HG03378 (cell line): ENCODE data around the gene DOCK8.

Experiments
- ATAC-seq: cut with Tn5 transposase; IDR thresholded peaks from one replicate; pipeline ENCODE4 v1.9.1; 2021; ENCODE audit warnings: mild to moderate bottlenecking, moderate library complexity; ENCODE audit not compliant: unreplicated experiment

The DOCK8 gene

DNA sequence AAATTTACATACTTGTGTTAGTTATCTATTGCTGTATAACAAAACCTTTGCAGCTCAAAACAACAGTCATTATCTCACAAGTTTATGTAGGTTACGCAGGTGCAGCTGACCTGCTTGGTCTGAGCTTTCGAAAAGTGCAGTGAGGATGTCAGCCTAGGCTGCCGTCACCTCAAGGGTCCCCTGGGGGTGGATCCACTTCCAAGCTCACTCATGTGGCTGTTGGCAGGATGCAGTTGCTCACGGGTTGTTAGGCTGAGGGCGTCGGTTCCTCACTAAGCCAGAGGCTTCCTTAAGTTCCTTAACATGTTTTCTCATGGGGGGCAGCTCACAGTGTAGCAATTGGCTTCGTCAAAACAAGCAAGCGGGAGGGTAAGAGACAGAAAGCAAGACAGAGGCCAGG is 139.8 kb downstream of the DOCK8 start:
- no peak for ATAC-seq

DNA sequence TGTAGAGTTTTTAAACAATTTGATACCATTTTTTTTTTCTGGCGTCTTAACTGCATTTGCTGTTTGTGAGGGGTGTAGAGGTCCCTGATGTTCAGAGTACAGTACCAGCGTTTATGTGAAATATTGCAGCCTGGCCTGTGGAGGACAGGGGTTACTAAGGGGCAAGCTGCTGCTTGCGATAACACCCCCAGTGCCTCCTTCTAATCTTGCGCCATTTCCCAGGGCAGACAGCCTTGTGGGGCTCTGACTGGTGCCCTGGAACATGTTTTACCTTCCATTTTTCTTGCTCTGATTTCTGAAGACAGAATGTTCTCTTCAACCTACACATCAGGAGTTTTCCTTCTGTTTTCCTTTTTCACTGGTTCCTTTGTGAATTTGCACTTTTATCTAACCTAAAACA is 142.9 kb downstream of the DOCK8 start:
- no peak for ATAC-seq

DNA sequence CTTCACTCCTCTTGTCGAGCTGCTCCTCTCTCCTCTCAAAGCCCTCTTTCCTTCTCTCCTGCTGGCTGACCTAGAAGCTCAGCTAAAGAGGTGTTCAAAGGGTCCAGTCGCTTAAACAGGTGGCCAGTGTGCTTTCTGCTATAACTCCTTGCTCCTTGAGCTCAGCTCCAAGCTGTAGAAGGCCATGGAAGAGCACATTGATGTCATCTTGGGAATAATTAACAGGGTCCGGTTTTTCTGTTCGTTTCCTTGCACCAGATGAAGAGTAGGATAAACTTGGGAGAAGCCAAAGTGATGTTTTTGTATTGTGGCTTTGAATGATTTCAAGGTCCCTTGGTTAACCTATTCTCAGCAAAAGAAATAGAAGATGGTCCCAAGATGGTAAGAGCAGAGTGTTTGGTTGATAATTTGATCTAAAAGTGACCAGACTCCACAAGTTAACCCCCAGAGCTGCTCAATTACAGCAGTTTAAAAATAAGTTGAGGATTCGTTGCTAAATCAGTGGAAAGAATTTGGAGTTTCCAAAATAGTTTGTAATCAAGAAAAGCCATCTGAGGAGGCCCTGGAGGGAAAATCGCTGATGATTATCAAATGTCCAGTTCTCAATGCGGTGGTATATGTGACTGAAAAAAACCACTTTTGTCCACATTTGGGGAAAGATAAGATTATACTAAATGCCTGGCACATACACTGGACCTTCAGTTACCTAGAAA is 148.1 kb downstream of the DOCK8 start:
- no peak for ATAC-seq

DNA sequence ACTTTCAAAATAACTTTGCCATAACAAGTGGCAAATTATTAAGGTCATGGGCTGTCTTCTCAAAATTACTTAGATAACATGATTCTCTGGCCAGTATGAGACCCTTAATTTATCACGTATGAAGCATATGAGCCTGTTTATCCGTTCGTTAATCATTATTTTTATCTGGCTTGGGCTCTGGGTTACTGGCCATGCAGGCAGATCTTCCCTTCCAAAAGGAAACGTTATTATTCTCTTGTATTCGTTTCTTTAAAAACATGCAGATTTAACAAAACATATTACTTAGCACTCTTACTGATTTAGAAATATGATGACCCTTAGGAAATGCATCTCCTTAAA is 148.6 kb downstream of the DOCK8 start:
- ATAC-seq: no peak

DNA sequence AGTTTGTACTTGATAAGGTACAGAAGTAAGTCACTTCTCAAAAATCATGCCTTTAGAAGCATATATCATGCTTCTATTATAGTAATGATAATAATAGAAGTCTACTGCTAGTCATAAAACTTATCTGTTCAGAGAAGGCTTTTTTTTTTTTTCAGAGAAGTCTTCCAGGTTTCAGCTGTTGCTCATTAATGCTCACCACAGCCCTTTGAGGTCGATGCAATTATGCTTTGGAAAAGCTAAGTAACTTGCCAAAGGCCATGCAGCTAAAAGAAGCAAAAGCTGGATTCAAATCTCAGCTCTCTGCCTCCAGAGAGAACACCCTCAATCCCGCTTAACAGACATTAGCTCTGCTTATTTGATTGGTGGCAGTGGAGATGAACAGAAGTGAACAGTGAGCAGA is 150.8 kb downstream of the DOCK8 start:
- ATAC-seq: no peak

DNA sequence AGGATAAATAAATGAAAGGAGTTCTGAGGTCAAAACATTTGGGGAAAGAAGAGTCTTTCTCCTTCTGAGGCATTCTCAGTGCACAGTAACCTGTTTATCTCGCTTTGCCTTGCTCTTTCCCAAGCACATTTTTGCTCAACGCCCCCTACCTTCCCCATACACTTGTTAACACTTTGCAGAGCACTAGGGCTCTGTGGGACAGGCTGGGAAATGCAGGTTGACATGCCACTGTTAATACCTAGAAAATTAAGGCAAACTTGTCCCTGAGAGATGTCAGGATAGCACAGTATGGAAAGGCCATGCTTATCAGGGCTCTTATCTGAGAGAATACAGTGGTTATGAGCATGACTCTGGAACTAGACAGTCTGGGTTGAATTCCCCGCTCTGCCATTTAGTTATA is 152.0 kb downstream of the DOCK8 start:
- ATAC-seq: no peak

DNA sequence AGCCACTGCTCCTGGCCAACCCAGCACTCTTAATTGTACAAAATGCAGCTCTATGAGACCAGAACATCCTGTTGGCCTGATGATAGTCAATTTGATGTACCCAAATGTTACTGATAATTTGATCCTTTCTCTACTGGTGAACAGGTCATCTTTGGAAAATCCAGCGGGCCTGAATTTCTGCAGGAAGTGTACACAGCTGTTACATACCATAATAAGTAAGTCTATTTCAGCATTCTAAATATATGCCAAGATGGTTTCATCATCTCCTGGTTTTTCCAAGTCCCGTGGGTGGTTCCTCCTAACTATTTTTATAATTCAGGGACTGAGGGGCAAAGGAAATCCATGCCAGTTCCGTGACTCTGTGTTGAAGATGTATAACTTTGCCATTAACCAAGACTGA is 155.4 kb downstream of the DOCK8 start:
- no peak for ATAC-seq

DNA sequence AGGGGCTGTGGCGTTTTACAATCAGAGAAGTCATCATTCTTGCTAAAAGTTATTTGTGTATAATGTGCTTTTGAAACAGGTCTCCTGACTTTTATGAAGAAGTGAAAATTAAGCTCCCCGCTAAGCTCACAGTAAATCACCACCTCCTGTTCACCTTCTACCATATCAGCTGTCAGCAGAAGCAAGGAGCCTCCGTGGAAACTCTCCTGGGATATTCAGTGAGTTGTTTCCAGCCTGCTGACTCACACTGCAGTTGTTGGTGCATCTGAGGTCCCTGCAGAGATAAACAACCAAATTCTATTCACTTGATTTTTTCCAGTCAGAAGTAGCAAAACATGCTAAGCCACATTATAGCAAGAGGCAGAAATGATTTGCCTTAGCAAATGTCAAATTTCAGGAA is 156.7 kb downstream of the DOCK8 start:
- no peak for ATAC-seq

DNA sequence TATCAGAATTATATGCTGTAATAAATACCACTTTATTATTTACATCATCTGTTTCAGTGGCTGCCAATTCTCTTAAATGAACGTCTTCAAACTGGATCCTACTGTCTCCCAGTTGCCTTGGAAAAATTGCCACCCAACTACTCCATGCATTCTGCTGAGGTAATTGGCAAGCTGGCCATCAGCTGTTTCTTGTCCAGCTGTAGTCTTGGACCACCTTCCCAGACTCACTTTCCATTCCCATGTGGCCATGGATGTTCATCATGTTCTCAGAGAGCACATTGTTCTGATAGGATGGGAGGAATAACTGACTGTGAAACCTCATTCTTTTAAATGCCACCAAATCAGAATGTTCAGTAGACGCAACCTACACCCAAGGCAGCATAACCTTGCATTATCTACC is 157.5 kb downstream of the DOCK8 start:
- no peak for ATAC-seq

DNA sequence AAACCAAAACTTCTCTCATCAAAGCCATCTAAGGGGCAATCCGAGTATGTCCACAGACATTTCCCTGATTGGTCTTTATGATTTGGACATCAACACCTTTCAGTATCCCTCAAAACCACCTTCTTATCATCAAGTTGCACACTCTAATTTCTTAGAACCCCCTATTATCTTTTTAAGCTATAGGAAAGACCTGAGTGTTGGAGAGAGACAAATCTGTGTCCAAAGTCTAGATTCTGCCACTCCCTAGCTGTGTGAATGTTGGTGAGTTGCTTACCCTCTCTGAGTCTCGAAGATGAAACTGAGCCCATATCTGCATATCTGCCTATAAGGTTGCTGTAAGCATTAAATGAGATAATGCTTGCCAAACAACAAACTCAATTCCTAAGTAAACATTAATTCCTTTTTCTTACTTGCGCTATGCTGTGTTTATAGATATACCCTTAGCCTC is 159.1 kb downstream of the DOCK8 start:
- no peak for ATAC-seq

DNA sequence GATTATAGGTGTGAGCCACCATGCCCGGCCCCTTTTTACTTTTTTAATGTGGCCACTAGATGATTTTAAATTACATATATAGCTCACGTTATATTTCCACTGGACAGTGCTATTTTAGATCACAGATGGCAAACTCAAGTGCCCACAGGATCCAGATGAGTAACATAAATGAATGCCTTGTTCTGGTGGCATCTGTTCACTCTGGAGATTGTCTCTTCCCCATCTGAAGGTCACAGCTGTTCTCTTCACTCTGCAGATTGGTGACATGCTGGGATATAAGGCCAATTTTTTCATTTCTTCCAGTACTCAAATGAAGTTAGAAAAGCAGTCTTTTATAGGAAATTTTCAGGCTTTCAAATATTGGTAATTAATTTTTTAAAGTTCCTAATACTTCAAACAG is 160.1 kb downstream of the DOCK8 start:
- no peak for ATAC-seq

DNA sequence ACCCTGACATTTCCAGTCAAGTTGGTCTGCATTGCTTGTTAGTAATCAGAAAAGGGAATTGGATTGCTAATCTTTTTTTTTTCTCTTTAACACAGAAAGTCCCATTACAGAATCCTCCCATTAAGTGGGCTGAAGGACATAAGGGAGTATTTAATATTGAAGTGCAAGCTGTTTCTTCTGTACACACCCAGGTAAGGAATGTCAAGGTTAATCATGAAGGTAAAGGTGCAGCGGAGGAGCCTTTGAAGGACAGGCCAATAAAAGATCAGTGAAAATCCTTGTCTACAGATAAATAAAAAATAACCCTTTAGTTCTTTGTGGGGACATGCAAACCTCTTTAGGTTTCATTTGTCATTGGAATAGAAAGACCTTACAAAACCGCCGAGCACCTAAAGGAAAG is 161.4 kb downstream of the DOCK8 start:
- ATAC-seq: no peak

DNA sequence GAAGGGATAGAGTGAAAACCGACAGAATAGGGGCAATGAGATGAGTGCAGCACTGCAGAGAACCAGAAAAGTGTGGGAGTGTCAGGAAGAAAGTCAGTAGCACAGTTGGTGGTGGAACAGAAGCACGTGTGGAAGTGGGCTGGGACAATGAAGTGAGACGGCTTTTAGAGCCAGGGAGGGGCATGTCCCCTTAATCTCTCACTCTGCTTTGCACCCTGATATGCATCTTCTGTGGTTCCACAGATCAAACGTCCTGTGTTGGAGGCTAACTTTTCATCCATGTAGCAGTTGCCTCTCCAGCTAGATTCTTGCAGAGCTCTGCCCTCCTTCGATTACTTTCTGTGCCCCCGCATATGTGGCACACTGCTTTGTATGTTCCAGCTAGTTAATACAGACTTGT is 163.6 kb downstream of the DOCK8 start:
- no peak for ATAC-seq

DNA sequence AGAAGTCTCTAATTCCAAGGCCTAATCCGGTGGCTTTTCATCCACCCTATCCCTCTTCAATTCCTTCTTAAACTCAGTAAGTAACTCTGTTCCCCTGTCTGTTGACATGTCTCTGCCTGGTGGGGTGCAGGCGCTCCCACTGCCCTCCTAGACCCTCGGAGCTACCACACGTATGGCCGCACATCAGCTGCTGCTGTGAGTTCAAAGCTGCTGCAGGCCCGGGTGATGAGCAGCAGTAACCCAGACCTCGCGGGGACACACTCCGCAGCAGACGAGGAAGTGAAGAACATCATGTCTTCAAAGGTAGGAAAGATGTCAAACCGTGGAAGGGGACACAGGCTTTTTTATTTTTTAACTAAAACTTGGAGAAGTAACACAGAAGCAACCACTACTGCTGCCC is 167.7 kb downstream of the DOCK8 start:
- no peak for ATAC-seq

DNA sequence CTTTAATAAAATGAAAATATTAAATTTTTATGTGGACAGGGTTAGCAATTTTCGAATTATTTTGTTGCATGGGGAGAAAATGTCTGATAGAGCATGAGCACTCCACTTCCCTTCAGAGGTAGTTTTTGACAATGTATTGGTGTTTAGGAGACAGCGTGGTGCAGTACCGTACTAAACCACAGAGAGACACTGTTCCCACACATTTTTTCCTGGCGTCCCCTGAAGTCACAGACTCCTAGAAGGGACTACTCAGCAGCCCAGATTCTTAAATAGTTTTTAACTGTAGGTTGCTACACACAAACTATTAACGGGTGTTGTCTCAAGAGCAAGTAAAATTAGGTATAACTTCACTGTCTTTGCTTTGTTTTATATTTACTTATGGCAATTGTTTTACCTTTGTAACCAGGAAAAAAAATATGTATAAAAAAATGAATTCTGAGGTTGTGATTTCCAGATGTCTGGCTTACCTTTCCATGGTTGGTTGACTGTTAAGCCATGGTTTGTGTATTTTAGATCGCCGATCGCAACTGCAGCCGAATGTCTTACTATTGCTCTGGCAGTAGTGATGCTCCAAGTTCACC is 171.2 kb downstream of the DOCK8 start:
- no peak for ATAC-seq

DNA sequence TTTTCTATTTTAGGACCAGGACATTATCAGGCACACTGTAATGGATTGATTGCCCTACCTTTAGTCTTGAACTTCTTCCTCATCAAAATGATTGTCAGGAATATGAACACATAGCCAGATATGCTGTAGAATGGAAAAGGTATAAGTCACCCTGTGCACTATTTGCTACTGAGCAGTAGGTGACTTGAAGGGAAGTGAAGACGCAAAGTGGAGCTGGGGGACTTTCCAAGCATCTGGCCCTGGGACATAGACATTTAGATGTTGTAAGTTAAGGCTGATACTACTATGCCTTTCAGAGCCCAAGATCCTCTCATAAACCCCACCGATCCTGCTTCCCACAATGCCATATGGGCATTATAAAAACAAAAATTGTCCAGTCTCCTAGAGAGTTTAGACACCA is 174.5 kb downstream of the DOCK8 start:
- ATAC-seq: no peak

DNA sequence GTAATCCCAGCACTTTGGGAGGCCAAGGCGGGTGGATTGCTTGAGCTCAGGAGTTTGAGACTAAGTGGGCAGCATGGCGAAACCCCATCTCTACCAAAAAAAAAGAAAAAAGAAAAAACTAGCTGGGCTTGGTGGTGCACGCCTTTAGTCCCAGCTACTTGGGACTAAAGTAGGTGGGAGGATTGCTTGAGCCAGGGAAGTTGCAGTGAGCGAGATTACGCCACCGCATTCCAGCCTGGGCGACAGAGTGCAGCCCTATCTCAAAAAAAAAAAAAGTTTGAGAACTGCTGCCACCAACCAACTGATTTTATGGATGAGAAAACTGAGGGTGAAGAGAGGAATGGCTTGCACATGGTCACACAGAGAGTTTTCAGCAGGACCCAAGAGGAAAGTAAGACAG is 175.1 kb downstream of the DOCK8 start:
- no peak for ATAC-seq

DNA sequence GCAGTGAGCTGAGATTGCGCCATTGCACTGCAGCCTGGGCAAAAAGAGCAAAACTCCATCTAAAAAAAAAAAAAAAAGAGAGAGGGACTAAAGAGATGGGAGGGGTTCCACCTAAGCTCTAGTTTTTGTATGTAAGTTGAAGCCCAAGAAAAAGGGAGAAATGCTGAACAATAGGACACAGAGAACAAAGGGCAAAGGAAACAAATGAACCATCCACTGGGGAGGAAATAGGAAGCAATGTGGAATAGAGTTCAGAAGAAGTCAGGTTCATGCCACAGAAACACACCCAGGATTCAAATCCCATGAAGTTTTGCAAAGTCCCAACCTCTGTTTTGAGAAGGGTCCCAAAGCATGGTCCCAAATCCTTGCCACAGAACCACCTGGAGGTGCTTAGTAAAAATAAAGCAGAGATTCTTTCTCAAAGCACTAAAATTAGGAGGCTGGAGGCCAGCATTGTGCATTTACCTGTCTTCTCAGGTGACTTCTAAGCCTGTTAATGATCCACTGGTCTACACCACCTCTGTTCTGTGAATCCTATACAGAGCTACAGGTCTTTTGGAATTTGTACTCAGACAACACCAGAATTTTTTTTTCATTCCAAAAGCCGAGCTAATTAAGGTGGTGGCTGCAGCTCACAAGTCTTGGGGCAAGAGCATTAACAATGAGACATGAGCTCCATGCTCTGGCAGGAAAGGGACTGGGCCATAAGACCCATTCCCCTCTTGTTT is 177.6 kb downstream of the DOCK8 start:
- no peak for ATAC-seq

DNA sequence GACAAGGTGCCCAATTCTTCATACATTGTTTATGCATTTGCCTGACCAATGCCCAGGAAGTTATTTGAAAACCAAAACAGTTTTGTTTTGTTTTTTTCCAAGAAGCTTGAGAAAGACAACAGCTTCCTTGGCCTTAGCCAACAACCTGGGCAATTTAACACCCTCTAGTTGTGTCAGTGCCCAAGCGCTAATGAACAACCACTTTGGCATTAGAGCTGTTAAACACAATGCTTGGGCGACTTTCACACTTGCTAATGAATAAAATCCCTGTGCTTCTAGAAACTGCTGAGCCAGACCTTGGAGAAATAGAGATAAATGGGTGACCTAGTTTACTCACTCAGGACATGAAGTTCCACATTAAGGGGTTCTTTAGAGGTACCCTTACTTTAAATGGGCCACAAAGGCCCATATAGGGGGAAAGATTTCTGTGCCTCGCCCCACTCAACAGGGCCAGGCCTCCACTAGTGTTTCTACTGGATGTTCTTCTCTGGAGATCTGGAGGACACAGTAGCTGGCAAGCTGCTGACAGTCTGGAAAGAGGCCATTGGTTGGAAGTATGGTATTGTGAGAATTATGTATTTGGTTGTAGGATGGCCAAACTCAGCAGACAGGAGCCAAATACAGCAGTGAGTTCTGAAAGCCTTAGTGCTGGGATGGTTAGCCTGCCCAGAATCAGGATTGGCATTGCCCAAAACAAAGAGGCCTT is 179.8 kb downstream of the DOCK8 start:
- no peak for ATAC-seq

DNA sequence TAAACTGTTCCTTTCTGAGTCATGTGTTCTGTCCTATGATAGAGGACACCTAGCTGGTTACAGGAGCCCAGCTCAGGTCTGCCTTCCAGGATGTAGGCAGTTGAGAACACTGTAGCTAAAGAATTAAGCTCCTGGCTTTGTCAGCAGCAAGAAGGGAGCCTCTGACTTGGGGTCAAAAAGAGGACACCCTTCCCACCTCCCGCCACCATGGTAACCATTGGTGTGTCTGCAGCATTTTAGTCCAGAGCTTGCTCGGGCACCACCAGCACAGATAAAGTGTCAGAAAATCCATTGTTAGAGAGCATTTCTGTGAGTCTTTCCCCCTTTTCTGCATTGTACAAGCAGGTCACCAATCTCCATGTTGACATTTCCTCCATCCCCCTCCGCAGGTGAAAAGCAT is 181.7 kb downstream of the DOCK8 start:
- ATAC-seq: no peak

DNA sequence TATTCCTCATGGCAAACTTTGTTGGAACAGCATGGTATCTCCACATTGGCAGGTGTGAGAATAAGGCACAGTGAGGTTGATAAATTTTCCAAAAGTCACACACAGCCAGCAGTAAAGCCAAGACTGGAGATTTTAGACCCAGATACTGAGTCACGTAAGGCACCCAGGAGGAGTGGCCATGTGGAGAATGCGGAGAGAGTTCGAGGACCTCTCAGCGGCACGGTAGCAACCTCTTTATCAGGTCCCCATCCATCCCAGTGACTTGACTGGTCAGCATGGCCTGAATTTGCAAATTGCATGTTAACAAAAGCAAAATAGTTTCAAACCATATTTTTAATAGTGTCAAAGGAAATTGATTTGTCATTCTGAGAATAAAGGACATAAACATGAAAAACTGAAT is 183.4 kb downstream of the DOCK8 start:
- no peak for ATAC-seq

DNA sequence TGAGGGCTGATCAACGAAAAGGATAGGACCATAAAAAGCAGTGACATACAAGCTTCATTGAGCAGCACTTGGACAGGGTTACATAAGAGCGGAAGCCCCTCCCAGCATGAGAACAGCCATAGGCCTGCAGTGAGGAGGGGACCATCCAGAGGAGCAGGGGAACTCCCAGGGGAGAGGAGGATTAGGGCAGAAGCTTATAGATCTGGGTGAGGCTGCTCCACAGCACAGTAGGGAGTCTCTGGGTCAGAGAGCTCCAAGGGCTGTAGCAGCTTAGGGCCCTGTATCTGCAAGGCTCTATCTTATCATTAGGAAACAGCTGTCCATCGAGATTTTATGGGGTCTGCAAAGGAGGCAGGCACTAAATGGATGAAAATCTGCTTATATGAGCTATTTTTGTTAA is 186.6 kb downstream of the DOCK8 start:
- no peak for ATAC-seq
